Panc1 (cell line): ENCODE results near the gene RBL2. TPM values are rescaled to one million over a fixed set of nuclear protein-coding genes. Genes with fewer than 3 reads are reported as not detected.

Experiments used
- ATAC-seq: fragments of 200-7000 bp; cut with Tn5 transposase; 2 replicates; pipeline ENCODE4 v1.9.1; 2020; ENCODE audit warnings: mild to moderate bottlenecking, moderate library complexity
- BruUV-seq: library from RNA; stranded (reverse); fragments of 400-500 nt; replicated peaks from 2 replicates; lab custom pipeline; 2021; lab: Mats Ljungman, UMichigan
- CTCF ChIA-PET: fragments of 300-600 bp; sonication (Branson Sonifier 250); formaldehyde crosslinking; loops from one replicate; lab custom pipeline; 2022; ENCODE audit warnings: antibody characterized with exemption; lab: Charles Lee
- POLR2A ChIA-PET: fragments of 300-600 bp; sonication (Branson Sonifier 250); formaldehyde crosslinking; loops from one replicate; lab custom pipeline; 2022; ENCODE audit warnings: antibody characterized with exemption; lab: Charles Lee
- DNase-seq: peaks from one replicate; pipeline ENCODE4 v3.0.0-alpha.2; 2010; ENCODE audit warnings: low read depth, low spot score
- H3K27ac ChIP-seq: 2 replicates; pipeline ENCODE4 v1.5.1; 2011; ENCODE audit warnings: mild to moderate bottlenecking, low read length, inconsistent platforms
- H3K27me3 ChIP-seq: fragments of 200-500 bp; sonication (Bioruptor generic); 2 replicates; pipeline ENCODE4 v1.6.0; 2014; ENCODE audit warnings: low read length, inconsistent platforms; ENCODE audit not compliant: control insufficient read depth, insufficient read depth
- H3K36me3 ChIP-seq: fragments of 200-500 bp; sonication (Bioruptor generic); 2 replicates; pipeline ENCODE4 v1.5.1; 2014; ENCODE audit warnings: inconsistent platforms, mild to moderate bottlenecking, low read length, moderate library complexity; ENCODE audit not compliant: control insufficient read depth, insufficient read depth
- H3K4me1 ChIP-seq: 2 replicates; pipeline ENCODE4 v1.5.1; 2011; ENCODE audit warnings: inconsistent platforms, mild to moderate bottlenecking, low read length, moderate library complexity; ENCODE audit not compliant: control insufficient read depth, insufficient read depth
- H3K4me3 ChIP-seq, 2 experiments: 2 replicates each; pipeline ENCODE4 v1.5.1; 2011 to 2012; ENCODE audit warnings: low read depth in 2 of 2, low read length in 2 of 2, mild to moderate bottlenecking in 2 of 2, inconsistent platforms in 1 of 2, moderate library complexity in 1 of 2
- H3K9me3 ChIP-seq: fragments of 200-500 bp; sonication (Bioruptor generic); 2 replicates; pipeline ENCODE4 v1.5.1; 2014; ENCODE audit warnings: low read depth, mild to moderate bottlenecking, inconsistent platforms, low read length, moderate library complexity; ENCODE audit not compliant: control insufficient read depth, insufficient read depth
- POLR2AphosphoS5 ChIP-seq: IDR thresholded peaks from 2 replicates; pipeline ENCODE4 v1.6.1; 2012; ENCODE audit warnings: mild to moderate bottlenecking, low read depth, low read length, moderate library complexity
- SIN3A ChIP-seq: IDR thresholded peaks from 2 replicates; pipeline ENCODE4 v1.6.1; 2012; ENCODE audit warnings: low read depth, mild to moderate bottlenecking, low read length, moderate library complexity, borderline replicate concordance; ENCODE audit not compliant: insufficient read depth
- TCF7L2 ChIP-seq: IDR thresholded peaks from 2 replicates; pipeline ENCODE4 v1.6.1; 2011; ENCODE audit warnings: mild to moderate bottlenecking, low read depth, low read length, inconsistent platforms
- in situ Hi-C: cut with HindIII; loops from 2 replicates; pipeline ENCODE4 v1.10.0; 2016; ENCODE audit warnings: low sequenced_read_pairs, low pct_unique_long_range_greater_than_20kb
- intact Hi-C: fragments of 100-400 bp; cut with micrococcal nuclease; formaldehyde crosslinking; loops from one replicate; pipeline ENCODE4 v1.10.0; 2022; ENCODE audit not compliant: unreplicated experiment
- total RNA-seq: library from RNA; stranded (reverse); gene quantifications from one replicate; pipeline ENCODE4 v1.2.1, GENCODE V29; 2021; ENCODE audit not compliant: unreplicated experiment
- TF ChIP-seq, protein P1 (sequence below), 2 experiments: IDR thresholded peaks; 2 replicates each; pipeline ENCODE4 v1.6.1; 2011 to 2012; ENCODE audit warnings: low read depth in 2 of 2, control low read depth in 1 of 2, low read length in 1 of 2, mild to moderate bottlenecking in 1 of 2, moderate library complexity in 1 of 2; ENCODE audit not compliant: insufficient read depth in 1 of 2
- TF ChIP-seq, protein P2 (sequence below): fragments of 450-650 bp; IDR thresholded peaks from 2 replicates; pipeline ENCODE4 v1.5.1; 2017; ENCODE audit warnings: mild to moderate bottlenecking

The RBL2 gene
- total RNA-seq, 1 experiment from 2014 or later: 28.9 TPM

DNA sequence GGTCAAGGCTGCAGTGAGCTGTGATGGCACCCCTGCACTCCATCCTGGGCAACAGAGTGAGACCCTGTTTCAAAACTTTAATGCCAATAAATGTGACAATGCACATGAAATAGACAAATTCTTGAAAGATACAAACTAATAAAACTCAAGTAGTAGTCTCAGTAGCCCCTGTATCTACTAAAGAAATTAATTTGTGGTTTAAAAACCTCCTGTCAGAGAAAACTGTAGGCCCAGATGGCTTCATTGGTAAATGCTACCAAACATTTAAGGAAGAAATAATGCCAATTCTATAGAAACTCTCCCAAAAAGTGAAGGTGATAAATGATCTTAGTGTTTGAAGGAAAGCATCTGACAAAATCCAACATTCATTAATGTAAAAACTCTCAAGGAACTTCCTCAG lies 52.0 kb downstream of the RBL2 start:
- H3K27ac ChIP-seq: no peak overlapping the region
- no TSS peak for BruUV-seq
- ATAC-seq (no peak), DNase-seq (no peak)
- intact Hi-C loops: no loop called here
- in situ Hi-C loops: no loop called here
- H3K4me3 ChIP-seq: no peak overlapping the region
- no peaks in the 10 kb centered on the region for H3K9me3 ChIP-seq
- TF ChIP-seq TCF7L2 (no peak), SIN3A (no peak), POLR2AphosphoS5 (no peak)
- TF ChIP-seq, protein P1, sequence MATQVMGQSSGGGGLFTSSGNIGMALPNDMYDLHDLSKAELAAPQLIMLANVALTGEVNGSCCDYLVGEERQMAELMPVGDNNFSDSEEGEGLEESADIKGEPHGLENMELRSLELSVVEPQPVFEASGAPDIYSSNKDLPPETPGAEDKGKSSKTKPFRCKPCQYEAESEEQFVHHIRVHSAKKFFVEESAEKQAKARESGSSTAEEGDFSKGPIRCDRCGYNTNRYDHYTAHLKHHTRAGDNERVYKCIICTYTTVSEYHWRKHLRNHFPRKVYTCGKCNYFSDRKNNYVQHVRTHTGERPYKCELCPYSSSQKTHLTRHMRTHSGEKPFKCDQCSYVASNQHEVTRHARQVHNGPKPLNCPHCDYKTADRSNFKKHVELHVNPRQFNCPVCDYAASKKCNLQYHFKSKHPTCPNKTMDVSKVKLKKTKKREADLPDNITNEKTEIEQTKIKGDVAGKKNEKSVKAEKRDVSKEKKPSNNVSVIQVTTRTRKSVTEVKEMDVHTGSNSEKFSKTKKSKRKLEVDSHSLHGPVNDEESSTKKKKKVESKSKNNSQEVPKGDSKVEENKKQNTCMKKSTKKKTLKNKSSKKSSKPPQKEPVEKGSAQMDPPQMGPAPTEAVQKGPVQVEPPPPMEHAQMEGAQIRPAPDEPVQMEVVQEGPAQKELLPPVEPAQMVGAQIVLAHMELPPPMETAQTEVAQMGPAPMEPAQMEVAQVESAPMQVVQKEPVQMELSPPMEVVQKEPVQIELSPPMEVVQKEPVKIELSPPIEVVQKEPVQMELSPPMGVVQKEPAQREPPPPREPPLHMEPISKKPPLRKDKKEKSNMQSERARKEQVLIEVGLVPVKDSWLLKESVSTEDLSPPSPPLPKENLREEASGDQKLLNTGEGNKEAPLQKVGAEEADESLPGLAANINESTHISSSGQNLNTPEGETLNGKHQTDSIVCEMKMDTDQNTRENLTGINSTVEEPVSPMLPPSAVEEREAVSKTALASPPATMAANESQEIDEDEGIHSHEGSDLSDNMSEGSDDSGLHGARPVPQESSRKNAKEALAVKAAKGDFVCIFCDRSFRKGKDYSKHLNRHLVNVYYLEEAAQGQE (IDR thresholded peaks at IDR 0.05; ENCODE audit: insufficient read depth in 1 of 2, low read depth in 2 of 2, low read length in 1 of 2): no peak
- TF ChIP-seq, protein P2, sequence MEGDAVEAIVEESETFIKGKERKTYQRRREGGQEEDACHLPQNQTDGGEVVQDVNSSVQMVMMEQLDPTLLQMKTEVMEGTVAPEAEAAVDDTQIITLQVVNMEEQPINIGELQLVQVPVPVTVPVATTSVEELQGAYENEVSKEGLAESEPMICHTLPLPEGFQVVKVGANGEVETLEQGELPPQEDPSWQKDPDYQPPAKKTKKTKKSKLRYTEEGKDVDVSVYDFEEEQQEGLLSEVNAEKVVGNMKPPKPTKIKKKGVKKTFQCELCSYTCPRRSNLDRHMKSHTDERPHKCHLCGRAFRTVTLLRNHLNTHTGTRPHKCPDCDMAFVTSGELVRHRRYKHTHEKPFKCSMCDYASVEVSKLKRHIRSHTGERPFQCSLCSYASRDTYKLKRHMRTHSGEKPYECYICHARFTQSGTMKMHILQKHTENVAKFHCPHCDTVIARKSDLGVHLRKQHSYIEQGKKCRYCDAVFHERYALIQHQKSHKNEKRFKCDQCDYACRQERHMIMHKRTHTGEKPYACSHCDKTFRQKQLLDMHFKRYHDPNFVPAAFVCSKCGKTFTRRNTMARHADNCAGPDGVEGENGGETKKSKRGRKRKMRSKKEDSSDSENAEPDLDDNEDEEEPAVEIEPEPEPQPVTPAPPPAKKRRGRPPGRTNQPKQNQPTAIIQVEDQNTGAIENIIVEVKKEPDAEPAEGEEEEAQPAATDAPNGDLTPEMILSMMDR: no peak
- H3K36me3 ChIP-seq: peaks cover 5% of the 10 kb centered on the region
- H3K27me3 ChIP-seq: no peaks in the 10 kb centered on the region
- POLR2A ChIA-PET: no interaction called here
- no peaks in the 10 kb centered on the region for H3K4me1 ChIP-seq
- CTCF ChIA-PET: no interaction called here

DNA sequence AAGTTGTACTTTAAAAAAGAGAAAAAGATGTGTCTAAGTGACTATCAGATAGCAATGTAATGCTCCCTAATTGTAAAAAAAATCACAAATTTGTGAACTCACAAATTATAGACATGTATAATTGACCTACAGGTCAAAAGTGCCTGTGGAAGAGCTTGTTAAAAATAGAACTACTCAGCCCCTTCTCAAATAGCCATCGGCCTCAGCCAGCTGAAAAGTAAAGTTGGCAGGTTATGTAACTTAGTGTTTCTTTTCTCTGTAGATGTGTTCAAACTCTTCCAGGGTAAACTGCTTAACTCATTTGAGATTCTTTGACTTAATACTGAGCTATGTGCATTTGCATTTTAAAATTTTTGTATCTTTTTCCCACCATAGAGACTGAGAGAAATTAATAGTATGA lies 55.5 kb downstream of the RBL2 start:
- peaks cover 10% of the 10 kb centered on the region for H3K36me3 ChIP-seq
- ChIA-PET POLR2A (no interaction called here), CTCF (no interaction called here)
- TF ChIP-seq TCF7L2: no peak
- TF ChIP-seq, protein P1 (IDR thresholded peaks at IDR 0.05; ENCODE audit: insufficient read depth in 1 of 2, low read depth in 2 of 2, low read length in 1 of 2): no peak
- no peak for TF ChIP-seq POLR2AphosphoS5
- TF ChIP-seq, protein P2: no peak
- H3K9me3 ChIP-seq: no peaks in the 10 kb centered on the region
- in situ Hi-C loops (no loop called here), intact Hi-C loops (no loop called here)
- no peaks in the 10 kb centered on the region for H3K27me3 ChIP-seq
- H3K4me3 ChIP-seq: no peak overlapping the region
- no peaks in the 10 kb centered on the region for H3K4me1 ChIP-seq
- no peak overlapping the region for H3K27ac ChIP-seq
- DNase-seq: no peak
- no peak for ATAC-seq
- BruUV-seq: no TSS peak
